ENCODE results near the gene TEP1.

DNA sequence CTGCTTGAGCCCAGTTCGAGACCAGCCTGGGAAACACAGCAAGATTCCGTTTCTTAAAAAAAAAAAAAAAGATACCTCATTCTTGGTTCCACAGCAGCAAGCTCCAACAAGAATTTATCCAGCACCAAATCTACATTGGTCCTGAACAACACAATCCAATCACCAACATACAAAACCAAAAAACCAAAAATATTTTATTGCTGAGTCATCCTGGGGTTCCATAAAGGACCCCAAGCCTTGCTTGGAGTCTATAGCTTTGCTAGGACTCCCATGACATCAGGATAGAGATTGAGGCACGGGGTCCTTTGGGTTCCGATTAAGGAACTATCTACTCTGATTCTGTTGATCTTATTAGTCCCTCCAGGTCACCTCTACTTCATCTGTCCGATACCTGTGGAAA, 33.6 kb upstream of the TEP1 start:
- TF ChIP-seq EZH2 (IDR thresholded peaks at IDR 0.05; ENCODE audit: insufficient read depth, poor library complexity, severe bottlenecking) = no peak
- TF ChIP-seq EZH2phosphoT487 (IDR thresholded peaks at IDR 0.05; ENCODE audit: insufficient read depth, low read depth) = no peak

All from GM23248 (cell line).